ENCODE results near the gene PRRT3. TPM values are rescaled to one million over a fixed set of nuclear protein-coding genes. Genes with fewer than 3 reads are reported as not detected.

The PRRT3 gene
- total RNA-seq, 1 experiment from 2014 or later: 19.5 TPM

GRCh38 chr3:9947025-9947995 is 4.9 kb downstream of the PRRT3 start:
- H3K4me1 ChIP-seq (ENCODE audit: insufficient read depth, low read length): no peaks in the 10 kb centered on the region
- no peaks in the 10 kb centered on the region for H3K27me3 ChIP-seq (ENCODE audit: insufficient read depth, low read length)
- no peak overlapping the region for H3K27ac Mint-ChIP-seq
- H2BK12ac ChIP-seq (ENCODE audit: insufficient read length, low read depth, low read length): no peak overlapping the region
- H3K4ac ChIP-seq (ENCODE audit: low read depth, low read length): no peak overlapping the region
- H3K27ac ChIP-seq (ENCODE audit: insufficient read length, low read depth, low read length): no peak overlapping the region
- no peak overlapping the region for H3T11ph ChIP-seq (ENCODE audit: low read length)
- no peaks in the 10 kb centered on the region for H4K20me1 ChIP-seq (ENCODE audit: control insufficient read depth, insufficient read depth, insufficient read length)
- H3K14ac ChIP-seq (ENCODE audit: insufficient read depth, low read length): no peak overlapping the region
- H3K27me3 Mint-ChIP-seq (ENCODE audit: low read depth): peaks cover 14% of the 10 kb centered on the region
- no peaks in the 10 kb centered on the region for H3K9me3 Mint-ChIP-seq
- H4K8ac ChIP-seq (replicated peaks; ENCODE audit: insufficient read length, low read depth, low read length): no peak overlapping the region
- no peak overlapping the region for H2AFZ ChIP-seq (ENCODE audit: low read length)
- H3K9ac ChIP-seq (ENCODE audit: extremely low read depth, insufficient read length, low read length): no peak overlapping the region
- H2BK20ac ChIP-seq (ENCODE audit: low read depth, low read length, poor library complexity, severe bottlenecking): no peak overlapping the region
- H3K18ac ChIP-seq (ENCODE audit: insufficient read length, low read depth, low read length): no peak overlapping the region
- peaks cover 20% of the 10 kb centered on the region for H3K23me2 ChIP-seq (ENCODE audit: insufficient read length, low read depth, low read length, poor library complexity, severe bottlenecking)
- peak; percentile 84 for DNase-seq
- no peak overlapping the region for H2BK5ac ChIP-seq (ENCODE audit: insufficient read length, low read length)
- no peak overlapping the region for H2BK15ac ChIP-seq (ENCODE audit: low read depth, low read length)
- no peak overlapping the region for H2AK5ac ChIP-seq (ENCODE audit: insufficient read length, low read length)
- peaks cover 2 to 17% (median 9%) of the 10 kb centered on the region in 3 experiments; a peak in 5 of 7 replicates for H3K36me3 Mint-ChIP-seq (ENCODE audit: insufficient read depth in 1 of 3, low read depth in 3 of 3)
- H4K5ac ChIP-seq (ENCODE audit: insufficient read length, low read depth, low read length): no peak overlapping the region
- no peaks in the 10 kb centered on the region for H3K79me2 ChIP-seq (ENCODE audit: insufficient read depth, low read length)
- no peak overlapping the region for H2BK120ac ChIP-seq (ENCODE audit: low read depth, low read length, poor library complexity, severe bottlenecking)
- WGBS (ENCODE audit: extremely low coverage, insufficient read length, low lambda C conversion rate): no CpG with 5 or more reads among the region's 86 CpGs
- no peaks in the 10 kb centered on the region for H3K79me1 ChIP-seq (ENCODE audit: insufficient read depth, low read depth, low read length, poor library complexity, severe bottlenecking)
- H3K4me2 ChIP-seq (ENCODE audit: insufficient read depth, insufficient read length, low read length): peak overlapping the region; percentile 37
- peak; percentile 56; the same call in 2 of the 3 replicates for TF ChIP-seq CTCF (conservative IDR thresholded peaks at IDR 0.05)
- H4K91ac ChIP-seq (ENCODE audit: insufficient read length, low read depth, low read length): no peak overlapping the region
- H3K23ac ChIP-seq (ENCODE audit: insufficient read length, low read depth, low read length): no peak overlapping the region
- H3K4me3 Mint-ChIP-seq: peak overlapping the region; percentile 23 to 70; a peak in 2 of 5 replicates
- H3K56ac ChIP-seq (ENCODE audit: insufficient read length, low read depth, low read length): no peak overlapping the region
- H3K4me1 Mint-ChIP-seq: peaks cover 2 to 12% of the 10 kb centered on the region in 2 experiments; a peak in 3 of 4 replicates
- H3K9me3 ChIP-seq (ENCODE audit: control insufficient read depth, low read depth, low read length): no peaks in the 10 kb centered on the region

Measured in H9 (cell line).